Activated T-helper 1 cell treated with anti-CD3 and anti-CD28 coated beads, Interleukin-12 subunit alpha, Interleukin-12 subunit beta, Interleukin-2, Interleukin-4 antibody, amounts not matched to agents 30 ng/mL and 10 ng/mL and 1 ng/mL, durations not matched to agents 14 hours and 24 hours and 36 hours (primary cell): ENCODE measurements around the gene KLK8. TPM values are rescaled to one million over a fixed set of nuclear protein-coding genes. Genes with fewer than 3 reads are reported as not detected.

Experiments
- DNase-seq: peaks from one replicate; pipeline ENCODE4 v3.0.0; 2021; ENCODE audit warnings: low spot score
- H3K27ac Mint-ChIP-seq: one replicate; pipeline ENCODE4 v1.8.0; 2021; ENCODE audit warnings: mild to moderate bottlenecking, mixed read lengths
- H3K27me3 Mint-ChIP-seq: one replicate; pipeline ENCODE4 v1.8.0; 2022; ENCODE audit warnings: mild to moderate bottlenecking, moderate library complexity, mixed read lengths; ENCODE audit not compliant: insufficient read depth
- H3K36me3 Mint-ChIP-seq: one replicate; pipeline ENCODE4 v1.8.0; 2021; ENCODE audit warnings: low read depth, mixed read lengths
- H3K4me1 Mint-ChIP-seq: one replicate; pipeline ENCODE4 v1.8.0; 2021; ENCODE audit warnings: low read depth, mixed read lengths
- H3K4me3 Mint-ChIP-seq: one replicate; pipeline ENCODE4 v1.8.0; 2021; ENCODE audit warnings: mild to moderate bottlenecking, moderate library complexity, mixed read lengths
- H3K9me3 Mint-ChIP-seq: one replicate; pipeline ENCODE4 v1.8.0; 2021; ENCODE audit warnings: mixed read lengths
- intact Hi-C: fragments of 100-400 bp; cut with micrococcal nuclease; formaldehyde crosslinking; loops from one replicate; pipeline ENCODE4 v1.15.1; 2024
- total RNA-seq: library from RNA; stranded (reverse); gene quantifications from 2 replicates; pipeline ENCODE4 v1.2.3, GENCODE V29; 2022

KLK8 gene, protein sequence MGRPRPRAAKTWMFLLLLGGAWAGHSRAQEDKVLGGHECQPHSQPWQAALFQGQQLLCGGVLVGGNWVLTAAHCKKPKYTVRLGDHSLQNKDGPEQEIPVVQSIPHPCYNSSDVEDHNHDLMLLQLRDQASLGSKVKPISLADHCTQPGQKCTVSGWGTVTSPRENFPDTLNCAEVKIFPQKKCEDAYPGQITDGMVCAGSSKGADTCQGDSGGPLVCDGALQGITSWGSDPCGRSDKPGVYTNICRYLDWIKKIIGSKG
- not detected in 2 replicates for total RNA-seq

DNA sequence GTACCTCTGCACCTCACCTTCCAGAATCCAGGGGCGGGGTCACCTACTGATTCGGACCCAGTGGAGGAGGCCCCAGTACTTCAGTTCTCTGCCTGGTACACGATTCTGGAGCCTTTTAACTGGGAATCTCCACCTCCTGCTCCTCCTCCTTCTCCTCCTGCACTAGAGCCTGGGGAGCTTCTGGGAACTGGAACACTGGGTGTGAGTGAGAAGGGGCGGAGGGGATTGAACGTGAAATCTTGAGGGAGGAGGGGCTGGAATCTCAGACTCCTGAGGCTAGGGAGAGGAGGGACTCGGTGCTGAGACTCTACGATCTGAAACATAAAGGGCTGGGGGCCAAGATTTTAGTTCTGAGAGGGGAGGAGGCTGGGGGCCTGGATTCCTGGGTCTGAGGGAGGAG lies at the start of gene KLK8:
Gene KLK8, minus strand, starts transcription at position 90 of the 400 bp plus-strand sequence. CDS start 437 bp downstream, outside the sequence.
- no peaks in the 10 kb centered on the region for H3K4me1 Mint-ChIP-seq
- no peak for DNase-seq
- H3K4me3 Mint-ChIP-seq: no peak within 1 kb of the TSS
- peaks cover 5% of the 10 kb centered on the region for H3K27me3 Mint-ChIP-seq
- no peak within 1 kb of the TSS for H3K27ac Mint-ChIP-seq
- H3K9me3 Mint-ChIP-seq: no peaks in the 10 kb centered on the region
- H3K36me3 Mint-ChIP-seq: no peaks in the 10 kb centered on the region
- intact Hi-C loops: no loop called here

DNA sequence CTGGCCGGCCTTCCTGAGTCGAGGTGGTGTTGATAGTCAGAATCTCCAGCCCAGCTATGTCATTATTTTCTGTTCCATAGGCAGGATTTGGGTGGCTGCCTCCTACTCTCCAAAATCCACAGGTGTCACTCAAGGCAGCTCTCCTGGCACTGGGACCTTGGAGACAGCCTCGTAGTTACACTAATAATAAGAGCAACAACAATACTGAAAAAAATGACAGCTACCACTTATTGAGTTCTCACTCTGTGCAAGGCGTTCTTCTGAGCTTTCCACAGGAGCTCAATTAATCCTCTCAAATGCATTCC lies 45.6 kb upstream of the KLK8 start:
- no peak overlapping the region for H3K4me3 Mint-ChIP-seq
- no peaks in the 10 kb centered on the region for H3K36me3 Mint-ChIP-seq

DNA sequence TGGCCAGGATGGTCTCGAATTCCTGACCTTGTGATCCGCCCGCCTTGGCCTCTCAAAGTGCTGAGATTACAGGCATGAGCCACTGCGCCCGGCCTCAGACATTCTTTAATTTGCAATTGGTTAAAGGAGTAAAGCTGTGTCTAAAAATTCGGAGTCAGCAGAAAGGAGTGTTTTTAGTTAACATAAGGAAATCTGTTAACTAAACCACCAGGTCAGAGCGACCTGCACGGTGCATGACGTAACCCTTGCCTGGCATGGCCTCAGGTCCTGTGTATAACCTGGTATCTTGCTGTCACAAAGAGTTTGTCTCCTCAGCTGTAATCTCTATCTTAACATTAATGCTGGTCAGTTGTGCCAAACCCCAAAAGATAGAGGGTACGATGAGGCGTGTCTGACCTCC lies 42.9 kb upstream of the KLK8 start:
- peaks cover 14% of the 10 kb centered on the region for H3K27me3 Mint-ChIP-seq
- H3K36me3 Mint-ChIP-seq: no peaks in the 10 kb centered on the region
- intact Hi-C loops: no loop called here
- H3K9me3 Mint-ChIP-seq: no peaks in the 10 kb centered on the region
- H3K27ac Mint-ChIP-seq: no peak overlapping the region
- H3K4me3 Mint-ChIP-seq: no peak overlapping the region
- DNase-seq: no peak
- no peaks in the 10 kb centered on the region for H3K4me1 Mint-ChIP-seq

More for the DNA sequence above, 45.6 kb upstream of the KLK8 start:
- DNase-seq: no peak
- Mint-ChIP-seq H3K27me3 (peaks cover 14% of the 10 kb centered on the region), H3K4me1 (no peaks in the 10 kb centered on the region), H3K9me3 (no peaks in the 10 kb centered on the region), H3K27ac (no peak overlapping the region)
- intact Hi-C loops: no loop called here

DNA sequence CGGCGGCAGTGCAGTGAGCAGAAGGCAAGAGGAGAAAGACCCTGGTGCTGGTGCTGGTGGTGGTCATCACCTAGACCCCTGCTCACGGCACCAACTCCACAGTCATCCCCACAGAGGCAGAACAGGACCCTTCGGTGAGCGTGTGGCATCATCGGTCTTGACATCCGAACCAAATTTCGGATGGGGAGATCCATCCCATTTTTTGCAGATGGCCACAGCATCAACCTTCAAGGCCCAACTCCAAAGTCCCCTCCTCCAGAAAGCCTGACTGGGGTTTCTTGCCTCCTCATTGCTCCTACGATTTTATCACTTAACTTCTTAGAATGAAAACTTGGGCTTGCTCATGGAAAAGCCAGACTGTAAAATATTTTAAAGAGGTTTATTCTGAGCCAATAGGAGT lies 42.1 kb upstream of the KLK8 start:
- Mint-ChIP-seq H3K9me3 (no peaks in the 10 kb centered on the region), H3K36me3 (no peaks in the 10 kb centered on the region)

DNA sequence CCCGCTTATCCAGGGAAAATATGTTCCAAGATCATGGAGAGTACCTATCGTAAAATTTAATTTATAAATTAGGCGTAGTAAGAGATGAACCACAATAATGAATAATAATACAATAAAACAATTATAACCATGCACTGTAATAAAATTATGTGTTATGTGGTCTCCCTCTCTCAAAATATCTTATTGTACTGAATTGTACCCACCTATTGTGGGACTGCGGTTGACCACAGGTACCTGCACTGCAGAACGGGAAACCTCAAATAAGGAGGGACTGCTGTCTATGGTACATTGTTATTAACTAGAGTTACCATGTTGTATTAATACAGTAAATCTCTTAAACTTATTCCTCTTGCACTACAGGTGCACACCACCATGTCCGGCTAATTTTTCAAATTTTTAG lies 38.7 kb upstream of the KLK8 start:
- no peak overlapping the region for H3K4me3 Mint-ChIP-seq
- H3K27me3 Mint-ChIP-seq: no peaks in the 10 kb centered on the region
- no peak overlapping the region for H3K27ac Mint-ChIP-seq
- DNase-seq: no peak
- intact Hi-C loops: no loop called here
- no peaks in the 10 kb centered on the region for H3K9me3 Mint-ChIP-seq
- no peaks in the 10 kb centered on the region for H3K36me3 Mint-ChIP-seq
- H3K4me1 Mint-ChIP-seq: no peaks in the 10 kb centered on the region

More for the DNA sequence above, 42.1 kb upstream of the KLK8 start:
- Mint-ChIP-seq H3K4me1 (no peaks in the 10 kb centered on the region), H3K27ac (no peak overlapping the region), H3K27me3 (peaks cover 14% of the 10 kb centered on the region), H3K4me3 (no peak overlapping the region)
- no peak for DNase-seq
- intact Hi-C loops: no loop called here

DNA sequence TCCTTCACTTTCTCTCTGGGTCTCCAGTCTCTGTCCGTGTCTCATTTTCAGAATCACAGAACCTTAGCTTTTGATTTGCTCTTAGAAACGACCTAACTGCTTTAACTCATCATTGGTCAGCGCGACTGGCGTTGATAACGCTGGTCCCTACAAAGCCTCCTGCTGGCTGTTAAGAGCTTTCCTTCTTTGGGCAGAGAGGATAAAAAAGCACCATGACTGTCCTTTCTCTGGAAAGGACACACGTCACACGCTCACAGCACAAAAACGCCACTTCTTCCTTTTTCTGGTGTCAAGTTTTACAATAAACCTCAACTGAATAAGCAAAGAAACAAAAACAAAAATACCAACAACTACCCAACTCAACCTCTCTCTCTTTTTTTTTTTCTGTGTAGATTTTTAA lies 35.1 kb upstream of the KLK8 start:
- Mint-ChIP-seq H3K27me3 (peaks cover 3% of the 10 kb centered on the region), H3K4me1 (no peaks in the 10 kb centered on the region), H3K9me3 (no peaks in the 10 kb centered on the region), H3K4me3 (no peak overlapping the region), H3K27ac (no peak overlapping the region), H3K36me3 (no peaks in the 10 kb centered on the region)
- no peak for DNase-seq
- intact Hi-C loops: no loop called here

DNA sequence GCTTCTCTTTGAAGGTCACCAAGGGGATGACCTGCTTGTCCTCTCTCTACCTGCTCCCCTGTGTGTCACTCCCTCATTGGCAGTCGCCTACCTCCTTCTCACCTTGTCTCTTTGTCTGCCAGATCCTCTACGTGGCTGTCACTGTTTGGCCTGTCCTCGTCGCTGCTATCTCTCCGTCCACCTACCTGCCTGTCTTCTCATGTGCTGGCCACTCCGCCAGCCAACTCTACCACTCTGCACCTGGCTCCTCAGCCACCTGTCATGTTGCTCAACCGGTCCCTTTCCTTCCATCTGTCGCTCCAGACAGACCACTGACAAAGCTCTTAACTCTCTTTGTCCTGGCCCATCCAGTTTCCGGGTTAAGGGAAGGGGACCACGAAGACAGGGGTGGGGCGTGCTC lies 33.3 kb upstream of the KLK8 start, which contains the start of gene KLK12:
Gene KLK12, minus strand, starts transcription at position 299 of the 400 bp plus-strand sequence. CDS start 381 bp downstream, outside the sequence.
- Mint-ChIP-seq H3K4me1 (no peaks in the 10 kb centered on the region), H3K4me3 (no peak within 1 kb of the TSS), H3K9me3 (no peaks in the 10 kb centered on the region), H3K27me3 (peaks cover 3% of the 10 kb centered on the region), H3K27ac (no peak within 1 kb of the TSS), H3K36me3 (no peaks in the 10 kb centered on the region)
- DNase-seq: no peak
- intact Hi-C loops: no loop called here

DNA sequence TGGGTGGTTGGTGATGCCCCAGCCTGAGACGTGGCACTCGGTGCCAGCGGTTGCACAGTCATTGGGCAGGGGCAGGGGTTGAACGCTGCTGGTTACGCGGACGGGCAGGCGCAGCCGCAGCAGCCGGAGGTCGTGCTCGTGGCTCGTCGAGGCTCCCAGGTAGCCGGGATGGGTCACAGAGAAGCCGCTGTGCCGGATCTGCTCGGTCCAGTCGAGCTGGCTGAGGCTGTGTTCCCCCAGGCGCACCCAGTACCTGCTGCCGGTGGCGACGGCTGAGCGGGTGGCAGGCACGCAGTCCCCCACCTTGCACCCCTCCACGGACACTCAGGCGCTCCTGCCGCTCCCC lies 30.4 kb upstream of the KLK8 start:
- intact Hi-C loops: no loop called here
- H3K27ac Mint-ChIP-seq: no peak overlapping the region
- DNase-seq: no peak
- no peaks in the 10 kb centered on the region for H3K36me3 Mint-ChIP-seq
- H3K4me3 Mint-ChIP-seq: no peak overlapping the region
- peaks cover 3% of the 10 kb centered on the region for H3K27me3 Mint-ChIP-seq
- H3K4me1 Mint-ChIP-seq: no peaks in the 10 kb centered on the region
- H3K9me3 Mint-ChIP-seq: no peaks in the 10 kb centered on the region

DNA sequence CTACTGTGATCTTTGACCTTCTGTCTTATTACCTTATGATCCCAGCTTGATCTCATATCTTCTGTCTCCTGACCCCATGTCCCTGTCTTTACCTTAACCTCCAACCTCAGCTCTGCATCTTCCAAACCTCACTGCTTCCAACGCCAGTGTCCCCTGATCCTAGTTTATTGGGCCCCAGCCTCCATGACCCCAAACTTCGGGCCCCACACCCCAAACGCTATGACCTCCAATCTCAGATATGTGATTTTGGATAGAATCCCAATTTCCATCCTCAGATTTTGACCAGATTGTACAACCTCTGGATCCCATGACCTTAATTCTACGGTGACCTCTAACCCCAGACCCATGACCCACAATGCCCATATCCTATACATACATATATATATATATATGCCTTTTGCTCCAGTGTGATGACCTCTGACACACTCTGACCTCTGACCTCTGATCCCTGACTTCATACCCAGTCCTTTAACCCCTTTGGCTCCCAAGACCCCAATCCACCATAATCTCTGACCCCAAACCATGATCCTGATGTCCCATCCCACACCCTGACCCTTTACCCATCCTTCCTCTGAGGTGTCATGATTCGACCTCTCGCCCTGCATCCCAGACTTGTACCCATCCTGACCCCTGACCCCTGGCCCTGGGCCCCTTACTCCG lies 29.9 kb upstream of the KLK8 start:
- Mint-ChIP-seq H3K27ac (no peak overlapping the region), H3K4me1 (no peaks in the 10 kb centered on the region), H3K4me3 (no peak overlapping the region), H3K27me3 (peaks cover 5% of the 10 kb centered on the region), H3K36me3 (no peaks in the 10 kb centered on the region), H3K9me3 (no peaks in the 10 kb centered on the region)
- no peak for DNase-seq
- intact Hi-C loops: no loop called here

DNA sequence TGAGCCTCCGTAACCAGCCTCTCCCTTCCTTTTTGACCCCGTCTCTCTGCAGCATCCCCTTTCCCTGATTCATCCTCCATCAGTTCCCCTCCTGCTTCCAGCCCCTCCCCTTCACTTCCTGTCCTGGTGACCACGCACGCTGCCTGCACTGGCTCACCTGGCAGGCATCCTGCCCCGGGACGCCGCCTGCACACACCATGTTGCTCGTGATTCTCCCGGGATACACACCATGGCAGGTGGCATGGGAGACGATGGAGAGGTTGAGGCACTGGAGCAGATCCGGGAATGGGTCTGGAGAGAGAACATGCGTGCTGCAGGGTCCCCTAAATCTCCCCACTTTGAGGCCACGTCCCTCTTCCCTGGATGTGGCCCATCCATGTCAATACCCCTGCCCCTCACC lies 29.2 kb upstream of the KLK8 start:
- peaks cover 5% of the 10 kb centered on the region for H3K27me3 Mint-ChIP-seq
- DNase-seq: no peak

DNA sequence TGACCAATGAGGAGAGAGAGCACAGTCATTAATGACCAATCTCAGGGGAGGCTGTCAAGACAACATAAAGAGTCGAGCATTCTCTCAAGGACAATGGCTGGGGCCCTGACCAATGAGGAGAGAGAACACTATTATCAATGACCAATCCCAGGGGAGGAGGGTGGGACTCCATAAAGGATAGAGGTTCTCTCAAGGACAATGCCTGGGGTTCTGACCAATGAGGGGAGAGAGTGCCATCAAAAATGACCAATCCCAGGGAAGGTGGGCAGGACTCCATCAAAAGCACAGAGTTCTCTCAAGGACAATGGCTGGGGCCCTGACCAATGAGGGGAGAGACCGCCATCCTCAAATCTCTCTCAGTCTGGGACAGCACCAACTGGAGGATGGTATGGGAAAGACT lies 28.3 kb upstream of the KLK8 start:
- Mint-ChIP-seq H3K27ac (no peak overlapping the region), H3K4me1 (no peaks in the 10 kb centered on the region), H3K9me3 (no peaks in the 10 kb centered on the region), H3K4me3 (no peak overlapping the region), H3K36me3 (no peaks in the 10 kb centered on the region), H3K27me3 (peaks cover 5% of the 10 kb centered on the region)
- no peak for DNase-seq
- intact Hi-C loops: no loop called here

More for the DNA sequence above, 29.2 kb upstream of the KLK8 start:
- H3K27ac Mint-ChIP-seq: no peak overlapping the region
- H3K4me3 Mint-ChIP-seq: no peak overlapping the region
- intact Hi-C loops: no loop called here
- H3K9me3 Mint-ChIP-seq: no peaks in the 10 kb centered on the region
- H3K36me3 Mint-ChIP-seq: no peaks in the 10 kb centered on the region
- H3K4me1 Mint-ChIP-seq: no peaks in the 10 kb centered on the region

DNA sequence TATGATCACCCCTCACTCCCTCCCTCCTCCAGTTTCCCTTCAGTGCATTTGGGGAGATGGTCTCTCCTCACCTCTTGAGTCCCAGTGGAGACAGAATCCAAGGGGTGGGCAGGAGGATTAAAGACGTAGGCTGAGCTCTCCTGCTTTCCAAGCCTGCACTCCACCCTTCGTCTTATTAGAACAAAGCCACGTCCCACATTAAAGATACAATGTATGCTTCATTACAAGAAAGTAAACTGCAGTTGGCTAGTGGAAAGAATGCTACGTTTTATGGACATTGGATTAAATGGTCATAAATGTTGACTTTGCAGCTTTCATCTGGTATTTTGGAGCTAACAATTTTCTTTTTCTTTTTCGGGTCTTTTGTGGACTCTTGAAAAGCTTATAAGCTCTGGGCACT lies 26.5 kb upstream of the KLK8 start:
- no peak overlapping the region for H3K27ac Mint-ChIP-seq
- no peak for DNase-seq
- H3K36me3 Mint-ChIP-seq: no peaks in the 10 kb centered on the region
- no peaks in the 10 kb centered on the region for H3K4me1 Mint-ChIP-seq
- intact Hi-C loops: no loop called here
- H3K27me3 Mint-ChIP-seq: peaks cover 3% of the 10 kb centered on the region
- no peaks in the 10 kb centered on the region for H3K9me3 Mint-ChIP-seq
- H3K4me3 Mint-ChIP-seq: no peak overlapping the region

DNA sequence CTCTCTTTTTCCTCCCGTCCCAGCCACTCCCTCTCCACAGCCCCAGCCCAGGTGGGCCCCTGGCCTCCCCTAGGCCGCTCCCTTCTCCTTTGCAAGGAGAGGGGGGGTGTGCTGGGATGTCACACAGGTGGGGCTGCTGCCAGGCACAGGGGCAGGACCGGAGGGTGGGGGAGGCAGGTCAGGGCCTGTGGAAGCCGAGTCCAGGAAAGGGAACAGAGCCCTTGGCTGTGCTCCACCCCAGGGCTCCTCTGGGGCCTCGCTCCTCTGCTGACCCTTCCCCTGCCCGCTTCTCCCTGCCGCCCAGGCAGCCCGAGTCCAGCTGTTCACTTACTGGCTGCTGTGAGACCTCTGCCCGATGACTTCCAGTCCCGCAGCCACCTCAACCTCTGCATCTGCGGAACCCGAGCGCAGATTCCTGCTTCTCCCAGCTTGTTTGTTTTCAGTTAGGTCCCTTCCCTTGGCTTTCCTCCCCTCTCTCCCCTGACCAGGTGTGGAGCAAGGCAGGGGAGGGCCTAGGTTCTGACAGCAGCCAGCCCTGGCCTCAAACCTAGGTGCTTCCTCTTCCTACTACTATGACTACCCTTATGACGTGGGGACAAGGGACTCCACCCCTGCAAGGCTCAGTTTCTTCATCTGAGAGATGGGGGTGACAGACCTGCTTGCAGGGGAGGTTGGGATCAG lies 25.9 kb upstream of the KLK8 start:
- Mint-ChIP-seq H3K36me3 (no peaks in the 10 kb centered on the region), H3K4me3 (no peak overlapping the region), H3K4me1 (no peaks in the 10 kb centered on the region), H3K27me3 (peaks cover 3% of the 10 kb centered on the region), H3K27ac (no peak overlapping the region), H3K9me3 (no peaks in the 10 kb centered on the region)
- intact Hi-C loops: no loop called here
- DNase-seq: no peak
